HG02938 (cell line): ENCODE results near the gene CPXM2.

Source experiments
- ATAC-seq: cut with Tn5 transposase; IDR thresholded peaks from one replicate; pipeline ENCODE4 v1.9.1; 2021; ENCODE audit warnings: mild to moderate bottlenecking, moderate library complexity; ENCODE audit not compliant: unreplicated experiment

The CPXM2 gene

DNA sequence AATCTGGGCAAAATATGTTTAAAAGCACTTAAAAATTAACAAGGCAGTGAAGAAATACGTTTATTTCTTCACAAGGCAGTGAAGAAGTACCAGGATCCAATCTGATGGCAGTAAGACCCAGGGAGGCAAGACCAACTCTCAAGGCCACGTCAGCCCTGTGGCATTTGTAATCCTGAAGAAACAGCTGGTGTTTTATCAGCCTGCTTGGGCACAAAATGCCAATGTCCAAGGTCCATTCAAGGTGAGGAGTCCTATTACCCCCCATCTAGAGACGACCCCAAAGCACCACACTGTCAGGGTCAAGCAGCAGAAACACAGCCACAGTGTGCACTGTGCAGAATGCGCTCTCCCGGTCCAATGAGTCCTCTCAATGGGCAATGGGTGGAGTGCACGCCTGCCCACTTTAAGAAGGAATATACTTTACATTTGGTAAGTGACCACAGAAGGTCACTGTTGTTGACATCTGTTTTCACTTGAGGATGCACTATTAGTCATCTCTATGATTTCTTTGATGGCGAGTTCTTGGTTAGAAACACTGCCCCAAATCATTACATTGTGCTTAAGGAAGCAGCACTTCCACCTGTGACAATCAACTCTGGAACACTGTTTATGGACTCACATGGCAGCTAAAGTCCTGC, 12.8 kb downstream of the CPXM2 start:
- ATAC-seq = no peak

DNA sequence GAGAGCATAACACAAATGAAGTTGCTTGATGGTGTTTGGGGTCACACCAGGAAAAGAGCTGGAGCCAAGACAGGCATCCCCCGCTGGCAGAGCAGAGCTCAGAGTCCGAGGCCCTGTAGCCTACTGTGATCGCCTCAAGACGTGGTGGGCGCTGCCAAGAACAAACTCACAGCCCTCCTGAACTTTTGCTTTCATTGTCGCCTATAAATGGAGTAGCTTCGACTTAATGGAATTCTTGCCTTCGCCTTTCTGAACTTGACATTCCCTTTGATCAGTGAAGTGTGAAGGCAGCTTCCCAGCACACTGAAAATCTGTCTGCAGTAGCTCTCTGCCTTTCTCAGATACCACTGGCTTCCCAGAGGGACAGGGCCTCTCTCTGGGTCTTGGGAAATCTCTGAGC, 21.3 kb downstream of the CPXM2 start:
- no peak for ATAC-seq

DNA sequence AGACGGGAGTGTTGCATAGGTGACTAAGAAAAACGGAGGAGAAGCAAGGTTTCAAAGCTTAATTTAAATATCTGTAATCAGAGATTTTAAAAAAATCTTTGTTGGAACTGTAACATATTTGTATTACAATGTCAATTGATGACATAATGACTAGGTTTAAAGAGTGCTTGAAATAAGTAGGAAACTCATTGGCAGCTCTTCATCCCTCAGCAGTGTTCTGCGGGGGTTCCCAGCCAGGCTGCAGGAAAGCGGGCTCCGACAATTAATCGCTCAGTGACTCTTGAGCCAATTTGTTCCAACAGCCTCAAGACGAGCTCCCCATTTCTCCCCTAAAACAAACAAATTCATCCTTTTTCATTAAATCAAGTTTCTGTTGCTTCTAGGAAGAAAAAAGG, 22.6 kb downstream of the CPXM2 start:
- ATAC-seq = no peak

DNA sequence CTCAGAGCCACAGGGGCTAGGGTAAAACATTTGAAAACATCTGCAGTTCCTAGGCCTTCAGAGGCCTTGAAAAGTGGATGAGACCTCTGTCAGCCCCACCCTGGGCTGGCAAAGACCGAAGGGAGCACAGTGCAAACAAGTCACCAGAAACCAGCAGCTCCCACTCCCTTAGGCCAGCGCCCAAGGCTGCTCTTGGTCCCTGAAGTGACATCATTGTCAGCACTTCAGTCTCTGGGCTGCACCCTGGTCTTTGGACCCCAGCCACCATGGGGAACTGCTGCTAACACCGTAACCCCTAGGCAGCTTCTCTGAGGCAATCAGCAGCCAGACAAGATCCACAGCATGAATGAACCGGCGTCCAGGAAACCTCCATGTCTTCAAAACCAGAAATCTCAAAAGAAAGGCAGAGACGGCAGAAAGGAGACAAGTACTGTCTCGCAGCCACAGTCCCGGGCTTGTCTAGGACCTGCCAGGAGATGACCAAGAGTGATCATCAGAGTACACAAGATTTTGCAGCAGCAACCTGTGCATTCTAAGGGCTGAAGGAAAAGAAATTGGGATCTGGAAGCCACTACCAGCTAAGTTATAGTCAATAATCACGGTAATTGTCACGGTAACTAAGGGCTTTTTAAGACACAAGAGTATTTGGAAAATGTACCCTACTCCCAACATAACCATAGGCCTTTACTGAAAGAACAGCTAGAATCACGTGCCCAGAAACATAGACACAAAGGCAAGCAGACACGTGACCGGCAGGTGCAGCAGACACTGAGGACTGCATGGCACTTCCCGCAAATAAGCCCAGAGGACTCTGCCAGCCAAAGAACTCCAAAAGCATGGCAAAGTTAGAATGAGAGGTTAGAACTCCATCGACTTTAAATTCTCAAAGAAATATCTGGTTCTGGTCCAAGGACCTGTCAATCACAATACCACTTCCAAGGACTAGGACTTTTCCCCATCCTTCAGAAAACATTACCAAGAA, 23.3 kb downstream of the CPXM2 start:
- no peak for ATAC-seq

DNA sequence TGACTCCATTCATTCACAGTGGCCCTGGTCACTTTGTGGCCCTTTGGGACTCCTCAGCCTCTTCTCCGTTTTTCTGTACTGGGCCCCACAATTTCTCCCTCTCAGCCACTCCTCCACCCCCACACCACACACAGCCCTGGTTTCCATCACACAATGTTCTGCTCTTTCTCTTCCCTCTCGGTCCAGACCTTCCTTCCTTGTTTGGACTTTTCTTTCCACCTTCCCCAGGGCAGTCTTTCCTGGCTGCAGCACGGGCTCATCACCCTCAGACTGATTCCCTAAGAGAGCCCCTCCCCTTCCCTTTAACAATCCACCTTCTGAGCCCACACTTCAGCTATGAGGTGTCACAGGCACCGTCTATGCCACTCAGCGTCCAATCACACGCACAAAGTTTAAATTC, 25.7 kb downstream of the CPXM2 start:
- no peak for ATAC-seq

DNA sequence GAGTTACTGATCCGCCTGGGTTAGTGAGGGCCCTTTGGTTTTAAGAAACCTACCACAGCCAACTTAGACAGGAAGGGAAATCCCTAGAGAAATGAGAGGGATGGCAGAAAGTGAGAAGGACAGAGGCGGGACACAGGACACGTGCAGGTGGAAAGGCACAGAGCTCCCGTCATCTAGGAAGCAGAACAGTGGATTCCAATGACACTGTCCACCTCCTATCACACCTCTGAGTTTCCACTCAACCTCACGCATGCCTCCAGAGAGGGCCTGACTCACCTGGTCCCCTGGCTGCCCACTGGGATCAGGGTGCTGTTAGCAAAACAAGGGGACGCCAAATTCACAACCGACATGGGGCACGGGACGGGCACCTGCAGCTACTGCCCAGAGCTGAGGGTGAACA, 26.3 kb downstream of the CPXM2 start:
- ATAC-seq = no peak

DNA sequence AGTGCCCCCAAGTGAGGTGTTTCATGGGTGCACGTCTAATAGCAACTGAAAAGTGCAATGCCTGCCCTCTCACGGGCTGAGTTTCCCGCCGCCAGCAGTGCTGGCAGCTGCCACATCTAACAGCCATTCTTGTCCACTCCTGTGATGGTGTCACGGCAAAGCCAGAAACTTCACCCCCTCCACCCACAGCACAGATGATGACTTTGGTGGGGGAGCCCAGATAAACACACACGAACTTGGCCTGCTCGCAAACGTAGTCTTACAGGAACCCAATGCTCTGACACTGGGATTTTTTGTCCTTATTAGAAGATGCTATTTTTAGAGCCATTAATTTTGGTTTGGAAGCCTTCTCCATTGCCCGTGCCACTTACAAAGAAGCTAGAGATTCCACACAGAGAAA, 26.7 kb downstream of the CPXM2 start:
- no peak for ATAC-seq

DNA sequence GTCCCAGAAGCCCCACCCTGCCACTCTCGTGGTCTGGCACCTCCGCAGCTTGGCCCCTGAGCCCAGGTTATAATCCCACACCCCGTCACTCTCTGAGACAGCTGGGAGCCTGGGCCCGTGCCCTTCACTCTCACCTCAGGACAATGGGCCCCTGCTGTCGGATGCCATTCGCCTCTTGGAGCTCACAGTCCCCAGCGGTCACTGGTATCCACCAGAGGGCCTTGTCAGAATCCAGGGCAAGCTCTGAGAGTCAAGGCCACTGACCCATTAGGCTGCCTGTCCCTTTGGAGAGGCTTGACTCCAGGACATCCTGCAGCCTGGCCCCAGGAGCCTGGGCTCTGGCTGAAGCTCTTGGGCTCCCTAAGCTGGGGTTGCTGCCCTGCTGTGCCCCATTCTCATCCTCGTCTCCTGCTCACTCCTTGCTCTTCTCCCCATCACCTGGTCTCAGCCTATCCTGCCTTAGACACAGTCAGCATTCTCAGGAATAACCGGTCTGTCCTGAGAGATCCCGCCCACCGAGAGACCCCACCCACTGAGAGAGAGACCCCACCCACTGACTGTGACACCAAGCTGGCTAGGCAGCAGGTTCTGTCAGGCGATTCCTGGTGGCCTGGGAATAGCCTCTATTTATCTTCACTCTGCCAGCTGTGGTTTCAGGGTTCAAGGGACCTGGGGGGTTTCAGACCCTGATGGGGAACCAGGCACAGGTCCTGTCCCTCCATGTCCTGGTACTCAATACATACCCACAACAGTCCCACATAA, 27.7 kb downstream of the CPXM2 start:
- ATAC-seq = no peak

DNA sequence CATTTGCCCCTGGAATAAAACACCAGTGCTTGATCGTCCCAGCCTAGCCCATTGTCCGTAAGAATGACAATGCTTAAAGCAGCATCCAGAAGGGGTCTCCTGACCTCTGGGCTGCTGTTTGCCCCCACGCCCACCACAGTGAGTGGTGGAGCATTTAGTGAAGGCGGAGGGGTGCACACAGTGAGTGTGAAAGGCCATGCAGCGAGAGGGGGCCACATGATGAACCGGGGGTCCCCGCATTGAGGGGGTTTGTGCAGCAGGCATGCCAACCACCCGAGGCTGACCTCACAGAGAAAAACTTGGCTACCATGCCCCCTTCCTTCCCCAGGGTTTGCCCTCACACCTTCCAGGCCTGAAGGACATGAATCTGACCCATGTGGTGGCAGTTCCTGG, 28.4 kb downstream of the CPXM2 start:
- no peak for ATAC-seq

DNA sequence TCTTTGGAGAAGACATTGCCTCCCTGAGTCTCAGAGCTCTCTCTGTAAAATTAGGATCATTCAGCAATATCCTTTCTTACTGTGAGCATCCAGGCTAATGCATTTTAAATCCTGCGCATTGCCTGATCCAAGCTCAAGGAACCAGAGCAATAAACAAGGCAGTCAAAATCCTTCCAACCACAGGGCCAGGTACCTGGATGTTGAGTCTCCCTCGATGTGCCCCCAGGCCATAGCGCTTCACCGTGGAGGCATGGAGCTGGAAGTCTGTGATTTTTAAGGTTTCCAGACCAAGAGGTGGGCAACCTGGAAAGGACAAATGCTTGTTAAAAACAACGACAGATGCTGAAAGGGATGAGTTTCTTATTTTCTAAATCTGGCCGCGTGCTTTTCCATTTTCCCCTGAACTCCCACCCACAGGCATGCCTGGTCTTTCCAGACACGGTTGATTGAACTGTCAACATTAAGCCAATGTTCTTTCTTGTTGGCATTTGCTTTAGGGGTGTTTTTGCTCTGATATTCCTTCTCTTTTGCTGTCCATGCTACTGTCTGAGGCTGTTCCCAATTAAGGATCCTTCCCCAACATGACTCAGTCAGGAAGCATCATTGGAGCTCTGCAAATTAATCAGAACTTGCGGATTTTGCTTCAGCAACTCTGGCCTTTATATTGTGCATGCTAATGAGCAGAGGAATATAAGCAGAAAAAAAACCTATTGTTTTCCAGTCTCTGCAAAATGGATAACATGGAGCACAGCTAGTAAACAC, 29.0 kb downstream of the CPXM2 start:
- no peak for ATAC-seq

DNA sequence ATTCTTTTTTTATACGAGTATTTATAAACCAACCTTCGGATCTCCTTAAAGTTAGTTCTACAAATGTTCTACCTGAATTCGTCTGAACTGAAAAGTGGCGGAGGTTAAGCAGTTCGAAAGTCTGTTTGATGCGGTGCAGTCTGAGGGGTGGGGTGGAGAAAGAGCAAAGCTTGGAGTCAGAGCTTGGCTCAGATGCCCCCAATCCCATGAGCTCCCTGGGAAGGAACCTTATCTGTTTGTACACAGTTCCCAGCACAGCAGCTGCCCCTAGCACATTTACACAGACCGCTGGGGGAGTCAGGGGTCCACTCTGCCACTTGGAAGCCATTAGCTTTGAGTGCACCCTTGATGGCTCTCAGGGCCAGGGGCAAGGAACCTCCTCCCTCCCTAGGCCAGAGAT, 30.8 kb downstream of the CPXM2 start:
- no peak for ATAC-seq

DNA sequence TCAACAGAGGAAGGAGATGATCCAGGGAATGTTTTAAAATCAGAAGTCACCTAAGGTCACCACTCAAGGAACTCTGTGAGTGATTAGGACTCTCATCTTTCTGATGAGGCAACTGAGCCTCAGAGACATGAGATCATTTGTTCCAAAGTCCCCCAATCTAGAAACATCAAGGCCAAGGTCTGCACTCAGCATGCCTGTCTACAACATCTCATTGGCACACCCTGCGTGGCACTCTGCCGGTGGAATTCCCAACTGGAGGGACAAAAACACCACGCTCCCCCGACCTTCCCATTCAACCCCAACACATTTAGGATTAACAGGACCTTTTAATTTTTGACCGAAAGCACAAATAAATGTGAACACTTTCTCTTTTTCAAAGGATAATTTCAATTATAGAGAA, 31.4 kb downstream of the CPXM2 start:
- no peak for ATAC-seq

DNA sequence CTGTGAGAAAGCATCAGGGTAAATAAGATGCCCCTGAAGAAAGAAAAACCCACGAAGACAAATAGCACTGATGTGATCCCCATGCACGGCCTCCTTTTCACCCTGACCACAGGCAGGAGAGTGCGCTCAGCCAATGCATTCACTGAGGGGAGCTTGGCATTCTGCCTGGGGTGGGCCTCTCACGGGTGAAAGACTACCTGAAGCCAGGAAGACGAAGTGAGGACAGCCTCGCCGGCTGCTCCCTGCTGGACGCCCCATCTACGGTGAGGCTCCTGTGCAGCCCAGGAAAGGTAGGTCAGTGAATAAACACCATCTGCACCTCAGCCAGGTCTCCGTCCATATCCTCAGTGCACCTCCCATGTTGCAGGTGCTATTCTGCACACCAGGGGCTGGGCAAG, 32.0 kb downstream of the CPXM2 start:
- no peak for ATAC-seq

DNA sequence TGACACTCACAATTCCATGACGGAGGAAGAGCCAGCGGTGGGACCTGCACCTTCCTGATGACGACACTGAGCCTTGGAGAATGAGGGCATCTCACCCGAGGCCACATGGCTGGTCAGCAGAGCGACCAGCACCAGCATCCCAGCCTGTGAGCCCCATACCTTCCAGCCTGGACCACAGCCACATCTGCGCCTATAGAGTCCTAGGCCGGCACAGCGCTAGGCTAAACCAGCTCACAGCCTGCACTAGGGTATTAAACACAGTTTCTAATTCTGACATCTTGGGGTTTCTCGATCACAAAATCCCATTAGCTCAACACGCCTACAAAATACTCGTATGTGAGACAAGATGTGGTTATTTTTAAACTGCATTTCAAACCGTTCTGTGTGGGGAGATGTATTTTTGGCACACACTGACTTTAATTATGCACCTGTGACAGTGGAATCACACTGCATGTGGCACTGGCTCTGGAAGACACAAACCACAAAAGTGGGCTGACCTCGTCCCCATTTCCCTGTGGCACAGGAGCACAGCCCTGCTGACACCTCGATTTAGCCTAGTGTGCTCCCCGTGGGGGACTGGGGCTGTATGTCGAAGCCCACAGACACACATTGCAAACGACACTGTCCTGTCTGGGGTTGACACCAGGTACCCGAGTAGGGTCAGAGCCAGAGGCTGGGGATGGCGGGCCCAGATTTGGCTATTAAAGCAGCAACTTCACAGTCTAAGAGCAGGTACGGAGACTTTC, 32.5 kb downstream of the CPXM2 start:
- ATAC-seq = no peak

DNA sequence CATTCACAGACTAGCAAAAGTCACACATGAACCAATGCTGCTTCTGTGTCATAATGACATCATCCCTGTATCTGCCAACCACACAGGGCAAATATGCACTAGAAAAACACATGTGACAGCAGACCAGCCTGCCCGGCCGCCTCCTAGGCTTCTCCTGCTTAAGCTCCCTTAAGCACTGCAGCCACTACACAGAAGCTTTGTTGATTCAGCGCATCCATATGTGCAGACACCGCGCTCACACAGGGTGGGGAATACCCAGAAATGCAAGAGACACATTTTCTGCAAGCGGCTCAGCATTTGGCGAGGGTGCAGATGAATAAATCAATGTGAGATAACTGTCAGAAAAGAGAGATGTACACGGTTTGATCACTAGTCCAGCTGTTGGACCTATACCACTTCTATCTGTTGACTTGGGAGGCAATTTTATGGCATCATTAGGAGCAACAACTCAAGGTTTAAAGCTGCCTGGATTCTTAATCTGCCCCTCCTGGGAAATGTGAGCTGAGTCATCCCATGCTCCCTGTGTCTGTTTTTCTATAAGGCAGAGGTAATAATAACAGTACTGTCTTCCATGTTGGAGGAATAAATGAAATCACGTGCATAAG, 33.4 kb downstream of the CPXM2 start:
- ATAC-seq = no peak

DNA sequence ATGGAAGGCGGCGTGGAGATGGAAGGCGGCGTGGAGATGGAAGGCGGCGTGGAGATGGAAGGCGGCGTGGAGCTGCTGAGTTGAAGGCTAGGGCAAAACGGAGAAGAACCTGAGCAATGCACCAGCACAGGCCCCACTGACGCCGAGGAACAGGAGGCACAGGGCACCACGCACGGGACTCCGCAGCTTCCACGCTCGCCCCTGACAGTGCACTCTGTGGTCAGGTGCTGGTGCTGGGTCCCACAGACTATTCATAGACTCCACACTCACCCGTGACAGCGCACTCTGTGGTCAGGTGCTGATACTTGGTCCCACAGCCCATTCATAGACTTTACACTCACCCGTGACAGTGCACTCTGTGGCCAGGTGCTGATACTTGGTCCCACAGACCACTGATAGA, 34.0 kb downstream of the CPXM2 start:
- ATAC-seq = no peak

DNA sequence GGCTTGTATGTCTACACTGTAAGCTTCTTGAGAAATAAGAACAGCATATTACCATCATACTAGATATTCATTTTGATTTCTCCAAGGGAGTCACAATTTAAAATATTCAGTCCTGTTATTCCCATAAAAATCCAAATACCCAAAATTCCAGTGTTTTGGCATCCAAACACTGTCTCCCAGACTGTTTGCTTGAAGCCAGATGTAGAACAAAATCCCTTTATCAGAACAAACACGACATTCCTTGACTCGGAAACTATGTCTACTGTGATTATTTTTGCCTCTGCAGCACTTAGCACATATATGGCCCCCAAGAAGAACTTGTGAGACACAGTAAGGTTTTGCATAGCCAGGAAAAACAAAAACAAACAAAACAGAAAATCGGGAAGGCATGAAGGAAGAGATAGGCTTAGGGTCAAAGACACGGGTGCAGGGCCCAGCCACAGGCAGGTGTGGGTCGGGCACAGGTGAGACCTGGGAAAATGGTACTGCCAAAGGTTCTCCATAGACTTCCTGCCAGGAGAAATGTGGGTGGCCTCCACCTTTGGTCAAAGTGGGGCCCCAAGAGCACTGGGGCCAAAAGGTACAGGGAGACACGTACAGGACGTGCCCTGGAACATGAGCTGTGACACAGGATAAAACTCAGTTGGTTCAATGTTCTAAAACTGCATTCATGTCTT, 36.5 kb downstream of the CPXM2 start:
- no peak for ATAC-seq

DNA sequence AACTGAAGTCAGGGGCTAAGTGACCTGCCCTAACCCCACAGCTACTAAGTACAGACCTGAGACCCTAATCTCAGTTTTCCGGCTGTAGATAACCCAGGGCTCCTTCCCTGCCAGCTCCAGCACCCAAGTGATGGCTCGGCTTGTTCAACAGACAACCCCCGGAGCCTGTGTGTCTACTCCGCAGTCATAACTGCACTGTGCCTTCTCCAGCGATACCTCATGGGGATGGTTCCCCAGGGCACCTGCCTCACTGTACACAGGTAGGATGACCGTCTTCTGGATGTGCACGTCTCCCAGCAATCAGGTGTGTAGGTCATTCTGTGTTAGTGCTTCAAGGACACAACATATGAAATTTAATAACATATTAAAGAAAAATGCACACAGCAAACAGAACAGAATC, 37.1 kb downstream of the CPXM2 start:
- no peak for ATAC-seq

DNA sequence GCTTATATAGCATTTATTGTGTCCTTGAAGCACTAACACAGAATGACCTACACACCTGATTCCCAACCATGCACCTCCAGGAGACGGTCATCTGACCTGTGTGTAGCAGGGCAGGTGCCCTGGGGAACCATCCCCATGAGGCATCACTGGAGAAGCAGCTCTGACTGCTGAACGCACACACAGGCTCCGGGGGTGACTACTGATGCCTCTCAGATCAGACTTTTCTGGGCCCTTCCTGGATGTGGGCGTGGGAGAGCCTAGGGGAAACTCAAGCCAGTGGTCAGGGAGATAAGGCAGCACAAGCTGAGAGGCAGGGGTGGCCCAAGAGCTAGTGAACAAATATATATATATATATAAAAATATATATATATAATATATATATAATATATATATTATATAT, 37.6 kb downstream of the CPXM2 start:
- ATAC-seq = no peak
